Left ventricle myocardium superior (tissue), 1 donor: ENCODE data around the gene MGAT4B. TPM values are rescaled to one million over a fixed set of nuclear protein-coding genes. Genes with fewer than 3 reads are reported as not detected.

Source experiments
- ATAC-seq: fragments of 200-7000 bp; cut with Tn5 transposase; one replicate; pipeline ENCODE4 v1.9.1; 2020; ENCODE audit warnings: mild to moderate bottlenecking, moderate library complexity
- DNase-seq: peaks from one replicate; pipeline ENCODE4 v3.0.0-alpha.2; 2020
- intact Hi-C: fragments of 100-400 bp; cut with micrococcal nuclease; formaldehyde crosslinking; loops from one replicate; pipeline ENCODE4 v1.11.0; 2022
- microRNA-seq: library from miRNA; unstranded; fragments of <30 nt; microRNA quantifications from one replicate; pipeline ENCODE4 v1.2.0, GENCODE V29; 2020; ENCODE audit warnings: borderline number of aligned reads
- total RNA-seq: library from RNA; stranded (reverse); fragmentation: NEBNext Ultra II Directional; extraction: Animal tissue kit (Norgen Biotek cat#: 25700); gene quantifications from one replicate; pipeline ENCODE4 v1.2.1, GENCODE V29; 2021
- donor health status: DM: no; HTN: yes; CAD: no; lungs with severe emphysema.

The MGAT4B gene
- total RNA-seq, 1 donor from 2014 or later = 110 TPM

DNA sequence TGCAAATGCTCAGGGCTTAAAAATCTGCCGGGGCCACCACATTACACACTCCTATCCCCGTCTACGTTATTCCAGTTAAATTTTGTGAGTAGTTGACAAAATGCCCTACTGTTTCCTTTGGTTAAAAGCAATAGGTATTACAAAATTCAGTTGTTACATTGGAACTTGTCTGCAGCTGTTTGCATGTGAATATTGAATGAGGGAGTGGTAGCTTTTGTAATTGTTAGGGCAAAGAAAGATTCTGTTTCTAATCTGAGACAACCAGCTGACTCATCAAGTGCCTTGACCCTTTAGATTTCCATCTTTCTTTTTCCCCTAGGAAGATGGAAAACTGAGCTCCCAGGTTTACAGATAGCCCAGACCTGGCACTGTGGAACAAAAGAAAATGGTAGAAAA lies 43.9 kb downstream of the MGAT4B start:
- DNase-seq (no peak), ATAC-seq (no peak)
- intact Hi-C loops = no loop called here

DNA sequence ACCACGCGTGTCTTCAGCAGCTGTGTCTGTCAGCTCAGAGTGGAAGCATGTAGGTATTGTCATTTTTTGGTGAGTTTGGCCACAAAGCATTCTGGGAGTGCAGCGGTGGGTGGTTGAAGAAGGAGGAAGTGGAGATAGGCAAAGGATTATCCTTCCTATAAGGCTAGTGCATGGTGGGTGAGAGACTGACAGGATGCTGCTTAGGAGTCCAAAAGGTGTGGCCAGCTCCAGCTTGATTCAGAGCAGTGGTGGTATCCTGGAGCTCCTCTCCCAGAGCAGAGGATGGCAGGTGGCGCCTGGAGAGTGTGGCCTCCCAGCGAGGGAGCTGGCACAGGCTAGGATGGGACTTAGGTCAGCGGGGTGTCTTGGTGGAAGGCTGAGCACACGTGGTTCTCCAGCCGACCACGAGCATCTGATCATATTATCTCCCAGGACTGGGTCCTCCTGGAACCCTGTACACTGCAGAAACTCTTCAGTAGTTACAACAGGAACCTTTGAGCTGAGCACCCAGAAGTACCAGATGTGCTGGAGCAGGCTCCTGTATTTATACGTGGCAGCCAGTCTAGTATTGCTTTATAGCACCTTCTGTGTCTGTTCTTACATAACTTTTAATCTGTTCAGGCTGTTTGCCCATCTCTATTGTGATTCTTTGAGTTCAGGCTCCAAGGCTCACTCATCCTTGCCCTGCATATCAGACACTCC lies 44.4 kb downstream of the MGAT4B start:
- intact Hi-C loops = no loop called here
- peak; percentile 22 for ATAC-seq
- DNase-seq = no peak

GRCh38 chr5:179759581-179760551 lies 46.8 kb downstream of the MGAT4B start:
- ATAC-seq (peak; percentile 17), DNase-seq (no peak)
- intact Hi-C loops = no loop called here

DNA sequence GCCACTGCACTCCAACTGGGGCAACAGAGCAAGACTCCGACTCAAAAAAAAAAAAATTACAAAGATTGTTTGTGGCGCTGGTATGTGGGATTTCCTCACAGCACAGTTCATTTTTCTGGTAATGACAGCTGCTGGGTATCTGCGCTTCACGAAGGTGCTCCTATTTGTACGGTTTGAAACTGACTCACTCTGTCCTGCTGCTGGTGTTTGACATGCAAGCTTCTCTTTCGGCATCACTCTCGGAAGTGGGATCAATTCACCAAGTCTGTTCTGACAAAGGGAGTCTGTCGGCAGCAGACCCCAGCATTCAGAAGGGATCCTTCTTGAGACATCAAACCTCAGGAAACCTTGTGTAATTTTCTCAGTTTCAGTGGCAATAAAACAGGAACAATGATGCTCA lies 47.7 kb downstream of the MGAT4B start:
- intact Hi-C loops = no loop called here
- no peak for DNase-seq
- no peak for ATAC-seq

- intact Hi-C loops = no loop called here
- DNase-seq = no peak
- ATAC-seq = peak; percentile 53
Measured at GRCh38 chr5:179755022-179755421, 51.6 kb downstream of the MGAT4B start.

GRCh38 chr5:179753971-179754370 lies 52.7 kb downstream of the MGAT4B start:
- intact Hi-C loops = no loop called here
- no peak for DNase-seq
- ATAC-seq = no peak

DNA sequence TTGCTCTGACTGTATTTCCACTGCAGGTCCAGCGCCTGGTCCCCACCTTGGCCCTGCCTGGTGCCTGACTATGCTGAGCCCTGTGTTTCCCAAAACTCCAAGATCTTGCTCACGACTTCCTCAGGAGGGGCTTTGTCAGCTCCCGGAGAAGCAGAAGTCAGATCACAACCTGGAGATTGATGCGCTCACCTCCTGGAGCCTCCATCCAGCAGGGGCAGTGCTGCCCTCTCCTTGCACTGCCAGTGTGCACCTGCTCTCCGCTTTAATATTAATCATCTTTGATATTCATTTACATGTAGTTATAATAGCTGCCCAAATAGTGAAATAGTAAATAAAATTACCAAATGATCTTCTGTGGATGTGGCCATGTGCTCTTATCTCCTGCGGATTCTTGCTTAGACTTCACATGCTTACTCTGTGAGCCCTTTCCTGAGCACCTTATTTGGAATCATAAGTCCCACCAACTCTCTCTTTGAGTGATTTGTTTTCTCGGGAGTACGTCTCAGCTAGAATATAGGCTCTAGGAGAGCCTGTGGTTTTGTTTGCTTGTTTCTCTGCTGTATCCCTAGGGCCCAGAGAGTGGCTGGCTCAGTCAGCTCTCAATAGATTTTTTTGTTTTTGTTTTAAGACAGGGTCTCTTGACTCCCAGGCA lies 56.7 kb downstream of the MGAT4B start:
- intact Hi-C loops = no loop called here
- ATAC-seq = no peak
- DNase-seq = no peak

DNA sequence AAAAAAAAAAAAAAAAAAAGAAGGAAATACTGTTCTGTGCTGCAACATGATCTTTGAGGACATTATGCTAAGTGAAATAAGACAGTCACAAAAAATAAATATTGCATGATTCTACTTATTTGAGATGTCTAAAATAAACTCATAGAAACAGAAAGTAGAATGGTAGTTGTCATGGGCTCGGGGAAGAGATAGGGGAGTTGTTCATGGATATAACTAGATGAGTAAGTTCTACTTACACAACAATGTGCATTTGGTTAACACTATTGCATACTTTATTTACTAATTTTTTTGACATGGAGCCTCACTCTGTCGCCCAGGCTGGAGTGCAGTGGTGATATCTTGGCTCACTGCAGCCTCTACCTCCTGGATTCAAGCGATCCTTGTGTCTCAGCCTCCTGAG lies 58.9 kb downstream of the MGAT4B start:
- intact Hi-C loops = no loop called here
- no peak for ATAC-seq
- no peak for DNase-seq

Small RNAs within 50 kb of the gene (microRNA-seq; reads per million reads assigned to microRNA genes)
- gene MIR1229 = 2.9 reads per million

Other genes starting within 250 kb of the MGAT4B start
- gene HNRNPH1, start 183.2 kb downstream of the MGAT4B start, total RNA-seq = 230 TPM
- gene CBY3, start 125.8 kb downstream of the MGAT4B start, total RNA-seq = not detected
- 465 TPM for gene CANX, start 107.9 kb downstream of the MGAT4B start, total RNA-seq
- 13.5 TPM for gene MAML1, start 74.0 kb downstream of the MGAT4B start, total RNA-seq
- gene LTC4S, start 12.9 kb downstream of the MGAT4B start, total RNA-seq = 7.1 TPM
- 434 TPM for gene SQSTM1, start 14.0 kb upstream of the MGAT4B start, total RNA-seq
- gene MRNIP, start 52.0 kb upstream of the MGAT4B start, total RNA-seq = 14.8 TPM
- 37.1 TPM for gene TBC1D9B, start 101.0 kb upstream of the MGAT4B start, total RNA-seq